ENCODE results near the gene RBM6. TPM values are rescaled to one million over a fixed set of nuclear protein-coding genes. Genes with fewer than 3 reads are reported as not detected.
A peak's percentile ranks its signal among the peaks of the same experiment; 100 is the strongest.

Gene RBM6
- total RNA-seq, 1 experiment from 2014 or later: 118 TPM

- TF ChIP-seq PRDM15 (CRISPR knock-in tag; IDR thresholded peaks at IDR 0.05) (no peak), RORB (CRISPR knock-in tag; IDR thresholded peaks at IDR 0.05) (no peak), SMAD4 (CRISPR knock-in tag; IDR thresholded peaks at IDR 0.05) (no peak), EMX1 (CRISPR knock-in tag; IDR thresholded peaks at IDR 0.05) (no peak), TEAD1 (CRISPR knock-in tag; IDR thresholded peaks at IDR 0.05) (no peak)
These were observed 128.2 kb downstream of the RBM6 start (continued) for GRCh38 chr3:50068134-50068533.

DNA sequence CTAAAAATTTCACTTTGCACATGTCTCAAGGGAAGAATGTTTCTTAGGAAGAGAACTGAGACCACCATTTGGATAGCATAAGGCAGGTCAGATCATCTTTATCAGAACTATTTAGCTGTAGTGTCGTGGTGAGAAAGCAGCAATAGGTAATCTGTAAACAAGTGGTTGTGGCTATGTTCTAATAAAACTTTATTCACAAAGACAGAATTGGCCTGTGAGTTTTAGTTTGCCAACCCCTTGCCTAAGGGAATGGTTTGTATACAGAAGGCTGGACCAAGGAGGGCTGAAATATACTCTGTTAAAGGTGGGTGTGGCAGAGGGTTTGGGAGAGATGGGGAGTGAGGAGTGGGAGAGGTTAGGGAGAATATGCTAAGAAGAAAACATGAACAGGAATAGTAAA lies 138.1 kb downstream of the RBM6 start:
- TF ChIP-seq, protein P1, sequence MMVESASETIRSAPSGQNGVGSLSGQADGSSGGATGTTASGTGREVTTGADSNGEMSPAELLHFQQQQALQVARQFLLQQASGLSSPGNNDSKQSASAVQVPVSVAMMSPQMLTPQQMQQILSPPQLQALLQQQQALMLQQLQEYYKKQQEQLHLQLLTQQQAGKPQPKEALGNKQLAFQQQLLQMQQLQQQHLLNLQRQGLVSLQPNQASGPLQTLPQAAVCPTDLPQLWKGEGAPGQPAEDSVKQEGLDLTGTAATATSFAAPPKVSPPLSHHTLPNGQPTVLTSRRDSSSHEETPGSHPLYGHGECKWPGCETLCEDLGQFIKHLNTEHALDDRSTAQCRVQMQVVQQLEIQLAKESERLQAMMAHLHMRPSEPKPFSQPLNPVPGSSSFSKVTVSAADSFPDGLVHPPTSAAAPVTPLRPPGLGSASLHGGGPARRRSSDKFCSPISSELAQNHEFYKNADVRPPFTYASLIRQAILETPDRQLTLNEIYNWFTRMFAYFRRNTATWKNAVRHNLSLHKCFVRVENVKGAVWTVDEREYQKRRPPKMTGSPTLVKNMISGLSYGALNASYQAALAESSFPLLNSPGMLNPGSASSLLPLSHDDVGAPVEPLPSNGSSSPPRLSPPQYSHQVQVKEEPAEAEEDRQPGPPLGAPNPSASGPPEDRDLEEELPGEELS (CRISPR knock-in tag; IDR thresholded peaks at IDR 0.05): no peak
- TF ChIP-seq ZNF317 (CRISPR knock-in tag; IDR thresholded peaks at IDR 0.05; ENCODE audit: borderline replicate concordance, low read depth) (no peak), PRRX2 (CRISPR knock-in tag; IDR thresholded peaks at IDR 0.05) (no peak), GRHL2 (CRISPR knock-in tag; IDR thresholded peaks at IDR 0.05; ENCODE audit: insufficient replicate concordance, severe bottlenecking) (no peak), JUN (CRISPR knock-in tag; IDR thresholded peaks at IDR 0.05) (no peak), CTCF (IDR thresholded peaks at IDR 0.05) (no peak), ATF2 (CRISPR knock-in tag; IDR thresholded peaks at IDR 0.05; ENCODE audit: borderline replicate concordance, low read depth) (no peak)
- TF ChIP-seq, protein P2, sequence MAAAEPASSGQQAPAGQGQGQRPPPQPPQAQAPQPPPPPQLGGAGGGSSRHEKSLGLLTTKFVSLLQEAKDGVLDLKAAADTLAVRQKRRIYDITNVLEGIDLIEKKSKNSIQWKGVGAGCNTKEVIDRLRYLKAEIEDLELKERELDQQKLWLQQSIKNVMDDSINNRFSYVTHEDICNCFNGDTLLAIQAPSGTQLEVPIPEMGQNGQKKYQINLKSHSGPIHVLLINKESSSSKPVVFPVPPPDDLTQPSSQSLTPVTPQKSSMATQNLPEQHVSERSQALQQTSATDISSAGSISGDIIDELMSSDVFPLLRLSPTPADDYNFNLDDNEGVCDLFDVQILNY (CRISPR knock-in tag; IDR thresholded peaks at IDR 0.05): no peak
- TF ChIP-seq, protein P3, sequence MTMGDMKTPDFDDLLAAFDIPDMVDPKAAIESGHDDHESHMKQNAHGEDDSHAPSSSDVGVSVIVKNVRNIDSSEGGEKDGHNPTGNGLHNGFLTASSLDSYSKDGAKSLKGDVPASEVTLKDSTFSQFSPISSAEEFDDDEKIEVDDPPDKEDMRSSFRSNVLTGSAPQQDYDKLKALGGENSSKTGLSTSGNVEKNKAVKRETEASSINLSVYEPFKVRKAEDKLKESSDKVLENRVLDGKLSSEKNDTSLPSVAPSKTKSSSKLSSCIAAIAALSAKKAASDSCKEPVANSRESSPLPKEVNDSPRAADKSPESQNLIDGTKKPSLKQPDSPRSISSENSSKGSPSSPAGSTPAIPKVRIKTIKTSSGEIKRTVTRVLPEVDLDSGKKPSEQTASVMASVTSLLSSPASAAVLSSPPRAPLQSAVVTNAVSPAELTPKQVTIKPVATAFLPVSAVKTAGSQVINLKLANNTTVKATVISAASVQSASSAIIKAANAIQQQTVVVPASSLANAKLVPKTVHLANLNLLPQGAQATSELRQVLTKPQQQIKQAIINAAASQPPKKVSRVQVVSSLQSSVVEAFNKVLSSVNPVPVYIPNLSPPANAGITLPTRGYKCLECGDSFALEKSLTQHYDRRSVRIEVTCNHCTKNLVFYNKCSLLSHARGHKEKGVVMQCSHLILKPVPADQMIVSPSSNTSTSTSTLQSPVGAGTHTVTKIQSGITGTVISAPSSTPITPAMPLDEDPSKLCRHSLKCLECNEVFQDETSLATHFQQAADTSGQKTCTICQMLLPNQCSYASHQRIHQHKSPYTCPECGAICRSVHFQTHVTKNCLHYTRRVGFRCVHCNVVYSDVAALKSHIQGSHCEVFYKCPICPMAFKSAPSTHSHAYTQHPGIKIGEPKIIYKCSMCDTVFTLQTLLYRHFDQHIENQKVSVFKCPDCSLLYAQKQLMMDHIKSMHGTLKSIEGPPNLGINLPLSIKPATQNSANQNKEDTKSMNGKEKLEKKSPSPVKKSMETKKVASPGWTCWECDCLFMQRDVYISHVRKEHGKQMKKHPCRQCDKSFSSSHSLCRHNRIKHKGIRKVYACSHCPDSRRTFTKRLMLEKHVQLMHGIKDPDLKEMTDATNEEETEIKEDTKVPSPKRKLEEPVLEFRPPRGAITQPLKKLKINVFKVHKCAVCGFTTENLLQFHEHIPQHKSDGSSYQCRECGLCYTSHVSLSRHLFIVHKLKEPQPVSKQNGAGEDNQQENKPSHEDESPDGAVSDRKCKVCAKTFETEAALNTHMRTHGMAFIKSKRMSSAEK (CRISPR knock-in tag; IDR thresholded peaks at IDR 0.05; ENCODE audit: borderline replicate concordance): no peak
- TF ChIP-seq, protein P4, sequence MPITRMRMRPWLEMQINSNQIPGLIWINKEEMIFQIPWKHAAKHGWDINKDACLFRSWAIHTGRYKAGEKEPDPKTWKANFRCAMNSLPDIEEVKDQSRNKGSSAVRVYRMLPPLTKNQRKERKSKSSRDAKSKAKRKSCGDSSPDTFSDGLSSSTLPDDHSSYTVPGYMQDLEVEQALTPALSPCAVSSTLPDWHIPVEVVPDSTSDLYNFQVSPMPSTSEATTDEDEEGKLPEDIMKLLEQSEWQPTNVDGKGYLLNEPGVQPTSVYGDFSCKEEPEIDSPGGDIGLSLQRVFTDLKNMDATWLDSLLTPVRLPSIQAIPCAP (CRISPR knock-in tag; IDR thresholded peaks at IDR 0.05): no peak
- peaks cover 2% of the 10 kb centered on the region; the same call in 1 of the 2 replicates for H3K9me3 Mint-ChIP-seq
- DNase-seq (ENCODE audit: low spot score) (no peak), ATAC-seq (no peak)
- H3K4me1 Mint-ChIP-seq: no peaks in the 10 kb centered on the region
- ChIA-PET CTCF (no interaction called here), POLR2A (no interaction called here)
- H3K4me3 Mint-ChIP-seq: no peak overlapping the region
- peak overlapping the region; percentile 8; the same call in 1 of the 2 replicates for H3K27ac Mint-ChIP-seq
- no peaks in the 10 kb centered on the region for H3K27me3 Mint-ChIP-seq (ENCODE audit: low read depth)
- H3K36me3 Mint-ChIP-seq: peaks cover 30% of the 10 kb centered on the region
